Effector memory CD4-positive, alpha-beta T cell (primary cell): ENCODE measurements around the gene C5orf22.

Source experiments
- DNase-seq, 3 donors: peaks; one replicate each; pipeline ENCODE4 v3.0.0-alpha.2; 2020
- H3K27ac ChIP-seq: 2 replicates; pipeline ENCODE4 v1.7.0; 2013; ENCODE audit warnings: mild to moderate bottlenecking, low read length, moderate library complexity; ENCODE audit not compliant: insufficient read depth, poor library complexity, severe bottlenecking
- H3K27me3 ChIP-seq: replicated peaks from 2 replicates; pipeline ENCODE4 v1.7.0; 2013; ENCODE audit warnings: mild to moderate bottlenecking, low read length; ENCODE audit not compliant: insufficient read depth, control insufficient read depth, poor library complexity, severe bottlenecking
- H3K36me3 ChIP-seq: 2 replicates; pipeline ENCODE4 v1.7.0; 2013; ENCODE audit warnings: mild to moderate bottlenecking, low read length, moderate library complexity; ENCODE audit not compliant: control insufficient read depth, insufficient read depth
- H3K4me1 ChIP-seq: 2 replicates; pipeline ENCODE4 v1.7.0; 2013; ENCODE audit warnings: low read length, mild to moderate bottlenecking; ENCODE audit not compliant: control insufficient read depth, insufficient read depth, poor library complexity, severe bottlenecking
- H3K4me3 ChIP-seq: 2 replicates; pipeline ENCODE4 v1.7.0; 2013; ENCODE audit warnings: low read length, low read depth, mild to moderate bottlenecking; ENCODE audit not compliant: insufficient read depth, poor library complexity, severe bottlenecking
- H3K9me3 ChIP-seq: 2 replicates; pipeline ENCODE4 v1.7.0; 2013; ENCODE audit warnings: mild to moderate bottlenecking, low read length, moderate library complexity; ENCODE audit not compliant: control insufficient read depth
- total RNA-seq, 3 donors: gene quantifications; one replicate each; lab custom pipeline; 2026; lab: John Stamatoyannopoulos, UW

C5orf22 gene
- 10.2 to 13.9 (median 12.5) reads per million in 3 donors for total RNA-seq

DNA sequence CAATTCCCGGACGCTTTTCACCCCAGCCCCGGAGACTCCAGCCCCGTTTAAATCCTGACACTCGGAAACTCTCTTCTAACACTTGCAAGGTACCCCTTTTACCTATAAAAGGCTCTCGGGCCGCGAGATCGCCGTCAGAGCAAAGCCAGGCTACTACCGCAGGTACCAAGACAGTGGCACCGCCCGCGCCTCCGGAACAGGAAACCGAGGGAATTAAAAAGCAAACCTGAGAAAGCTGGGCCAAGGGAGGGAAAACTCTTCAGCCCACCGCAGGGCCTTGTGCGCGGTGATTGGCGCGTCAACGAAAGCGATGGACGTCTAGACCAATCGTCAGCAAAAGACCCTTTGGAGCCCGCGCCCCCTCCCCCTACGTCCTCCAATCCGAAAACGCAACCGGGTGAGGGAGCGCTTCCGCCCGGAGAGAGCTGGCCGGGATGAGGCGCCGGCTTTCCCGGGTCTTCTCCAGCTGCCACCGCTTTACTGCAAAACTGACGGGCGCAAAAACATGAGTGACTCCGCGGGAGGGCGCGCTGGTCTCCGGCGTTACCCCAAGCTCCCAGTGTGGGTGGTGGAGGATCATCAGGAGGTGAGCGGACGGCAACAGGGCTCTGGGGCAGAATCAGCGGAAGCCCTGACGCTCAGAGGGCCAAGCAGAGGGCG lies at the start of gene C5orf22, which contains the start of gene DROSHA:
Gene C5orf22, plus strand, starts transcription at position 414 of the 660 bp plus-strand sequence. Its CDS starts 92 bp downstream, at position 506.
Gene DROSHA, minus strand, starts transcription at position 206 of the 660 bp plus-strand sequence. CDS start 3,034 bp downstream, outside the sequence.
- peaks cover 10% of the 10 kb centered on the region for H3K4me1 ChIP-seq
- H3K27ac ChIP-seq = peak within 1 kb of the TSS; percentile 68
- H3K4me3 ChIP-seq = peak within 1 kb of the TSS; percentile 90
- H3K27me3 ChIP-seq = no peaks in the 10 kb centered on the region
- H3K36me3 ChIP-seq = peaks cover 15% of the 10 kb centered on the region
- H3K9me3 ChIP-seq = no peaks in the 10 kb centered on the region
- DNase-seq = peak; percentile 81 to 87 (median 86)

DNA sequence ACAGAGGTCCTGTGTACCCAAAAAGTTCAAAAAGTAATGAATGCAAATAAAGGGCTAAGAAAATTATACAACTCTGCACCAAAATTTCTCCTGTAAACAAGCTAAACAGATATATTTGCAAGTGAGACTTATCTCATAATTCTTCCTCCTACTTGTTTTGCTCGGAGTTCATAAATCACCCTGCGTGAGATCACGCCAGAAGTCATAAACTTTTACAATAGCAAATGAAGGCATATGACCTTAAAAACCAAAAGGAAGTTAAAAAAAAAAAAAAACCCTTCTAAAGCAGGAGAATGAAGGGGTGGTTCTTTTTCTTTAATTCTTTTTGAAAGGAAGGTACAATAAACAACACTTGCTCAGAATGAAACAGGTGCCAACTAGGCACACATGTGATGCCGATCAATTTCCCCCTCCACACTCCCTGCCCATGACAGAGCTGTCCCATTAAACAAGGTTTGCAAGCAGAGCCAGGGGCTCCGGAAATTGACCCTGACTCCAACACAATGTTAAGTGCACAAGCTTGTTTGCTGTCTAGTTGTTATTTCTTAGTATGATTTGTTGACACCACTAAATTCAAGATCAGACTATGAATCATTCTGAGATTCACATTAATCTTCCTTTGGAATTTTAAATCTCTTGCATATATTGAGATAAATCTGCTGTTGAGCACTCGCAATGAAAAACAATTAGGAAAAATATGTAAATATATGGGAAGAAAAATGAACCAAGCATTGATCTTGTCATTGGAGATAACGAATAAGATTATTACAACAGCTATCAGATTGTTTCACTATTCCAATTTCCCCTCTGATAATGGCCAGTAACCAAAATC lies 46.5 kb upstream of the C5orf22 start:
- H3K27me3 ChIP-seq = no peaks in the 10 kb centered on the region
- H3K4me1 ChIP-seq = no peaks in the 10 kb centered on the region
- no peaks in the 10 kb centered on the region for H3K9me3 ChIP-seq
- no peak for DNase-seq
- H3K36me3 ChIP-seq = peaks cover 45% of the 10 kb centered on the region
- no peak overlapping the region for H3K4me3 ChIP-seq
- no peak overlapping the region for H3K27ac ChIP-seq

DNA sequence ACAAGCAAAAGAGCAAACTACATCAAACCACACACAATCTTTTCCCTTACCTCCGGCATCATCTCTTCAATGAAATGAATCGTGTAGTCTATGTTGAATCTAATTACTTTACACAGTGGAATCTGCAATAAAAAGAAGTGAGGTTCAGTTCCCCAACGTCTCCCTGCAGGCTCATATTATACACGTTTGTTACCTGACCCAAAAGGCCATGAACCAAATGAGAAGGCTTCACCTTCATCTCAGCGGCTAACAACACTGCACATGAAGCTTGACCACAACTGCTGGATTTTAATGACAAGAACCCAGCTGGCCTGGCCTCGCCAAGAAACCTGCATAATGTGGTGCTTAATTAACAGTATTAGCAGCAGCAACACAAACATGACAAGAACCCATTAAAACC lies 45.7 kb upstream of the C5orf22 start:
- Histone ChIP-seq H3K27ac (no peak overlapping the region), H3K4me3 (no peak overlapping the region), H3K27me3 (no peaks in the 10 kb centered on the region), H3K4me1 (no peaks in the 10 kb centered on the region), H3K9me3 (no peaks in the 10 kb centered on the region), H3K36me3 (peaks cover 42% of the 10 kb centered on the region)
- DNase-seq = no peak

- Histone ChIP-seq H3K9me3 (no peaks in the 10 kb centered on the region), H3K27me3 (no peaks in the 10 kb centered on the region), H3K36me3 (peaks cover 41% of the 10 kb centered on the region), H3K27ac (no peak overlapping the region), H3K4me3 (no peak overlapping the region), H3K4me1 (no peaks in the 10 kb centered on the region)
- DNase-seq = no peak
Observed at GRCh38 chr5:31487506-31487905, 44.6 kb upstream of the C5orf22 start.

- no peak for DNase-seq
- Histone ChIP-seq H3K9me3 (no peaks in the 10 kb centered on the region), H3K27me3 (no peaks in the 10 kb centered on the region), H3K4me1 (no peaks in the 10 kb centered on the region), H3K4me3 (no peak overlapping the region), H3K27ac (no peak overlapping the region), H3K36me3 (peaks cover 33% of the 10 kb centered on the region)
Observed at GRCh38 chr5:31492869-31493268, 39.2 kb upstream of the C5orf22 start.

- Histone ChIP-seq H3K9me3 (no peaks in the 10 kb centered on the region), H3K4me1 (no peaks in the 10 kb centered on the region), H3K36me3 (peaks cover 44% of the 10 kb centered on the region), H3K27ac (no peak overlapping the region), H3K4me3 (no peak overlapping the region), H3K27me3 (no peaks in the 10 kb centered on the region)
- DNase-seq = no peak
Observed at GRCh38 chr5:31495336-31495735, 36.8 kb upstream of the C5orf22 start.

- Histone ChIP-seq H3K36me3 (peaks cover 47% of the 10 kb centered on the region), H3K27ac (no peak overlapping the region), H3K4me1 (no peaks in the 10 kb centered on the region), H3K27me3 (no peaks in the 10 kb centered on the region), H3K9me3 (no peaks in the 10 kb centered on the region), H3K4me3 (no peak overlapping the region)
- DNase-seq = no peak
Observed at GRCh38 chr5:31496301-31496700, 35.8 kb upstream of the C5orf22 start.

- H3K4me3 ChIP-seq = no peak overlapping the region
- DNase-seq = no peak
- no peaks in the 10 kb centered on the region for H3K27me3 ChIP-seq
- no peaks in the 10 kb centered on the region for H3K9me3 ChIP-seq
- H3K27ac ChIP-seq = no peak overlapping the region
- H3K36me3 ChIP-seq = peaks cover 52% of the 10 kb centered on the region
- H3K4me1 ChIP-seq = no peaks in the 10 kb centered on the region
Observed at GRCh38 chr5:31496891-31497290, 35.2 kb upstream of the C5orf22 start.

DNA sequence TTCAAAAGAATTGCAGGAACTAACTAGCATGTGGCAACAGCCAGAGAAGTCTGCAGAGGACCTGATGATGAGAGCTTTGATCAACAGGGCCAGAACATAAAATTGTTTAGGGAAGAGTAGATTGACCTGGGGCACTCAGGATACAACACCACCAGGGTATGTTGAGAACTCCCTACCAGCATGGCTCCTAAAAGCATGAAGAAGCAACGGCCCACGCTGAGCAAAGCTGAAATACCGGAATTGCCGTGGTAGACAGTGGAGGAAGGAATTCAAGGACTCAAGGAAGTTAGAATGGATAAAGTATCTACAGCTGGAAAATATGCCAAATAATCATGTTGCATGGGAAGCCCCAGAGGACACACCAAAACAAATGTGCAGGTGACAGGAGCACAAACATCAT lies 31.8 kb upstream of the C5orf22 start:
- Histone ChIP-seq H3K4me1 (no peaks in the 10 kb centered on the region), H3K36me3 (peaks cover 69% of the 10 kb centered on the region), H3K27me3 (no peaks in the 10 kb centered on the region), H3K9me3 (no peaks in the 10 kb centered on the region), H3K27ac (no peak overlapping the region), H3K4me3 (no peak overlapping the region)
- DNase-seq = no peak

GRCh38 chr5:31502506-31502905 lies 29.6 kb upstream of the C5orf22 start:
- no peak for DNase-seq
- Histone ChIP-seq H3K4me3 (no peak overlapping the region), H3K36me3 (peaks cover 58% of the 10 kb centered on the region), H3K27ac (no peak overlapping the region), H3K9me3 (no peaks in the 10 kb centered on the region), H3K27me3 (no peaks in the 10 kb centered on the region), H3K4me1 (no peaks in the 10 kb centered on the region)
